Measurements from ENCODE around the gene PERM1. TPM values are rescaled to one million over a fixed set of nuclear protein-coding genes. Genes with fewer than 3 reads are reported as not detected.

PERM1 gene
- total and polyA plus RNA-seq, 9 of the 15 experiments (the other 6 are each of a cell fraction or from before 2014, with no cell fraction given) = not detected

DNA sequence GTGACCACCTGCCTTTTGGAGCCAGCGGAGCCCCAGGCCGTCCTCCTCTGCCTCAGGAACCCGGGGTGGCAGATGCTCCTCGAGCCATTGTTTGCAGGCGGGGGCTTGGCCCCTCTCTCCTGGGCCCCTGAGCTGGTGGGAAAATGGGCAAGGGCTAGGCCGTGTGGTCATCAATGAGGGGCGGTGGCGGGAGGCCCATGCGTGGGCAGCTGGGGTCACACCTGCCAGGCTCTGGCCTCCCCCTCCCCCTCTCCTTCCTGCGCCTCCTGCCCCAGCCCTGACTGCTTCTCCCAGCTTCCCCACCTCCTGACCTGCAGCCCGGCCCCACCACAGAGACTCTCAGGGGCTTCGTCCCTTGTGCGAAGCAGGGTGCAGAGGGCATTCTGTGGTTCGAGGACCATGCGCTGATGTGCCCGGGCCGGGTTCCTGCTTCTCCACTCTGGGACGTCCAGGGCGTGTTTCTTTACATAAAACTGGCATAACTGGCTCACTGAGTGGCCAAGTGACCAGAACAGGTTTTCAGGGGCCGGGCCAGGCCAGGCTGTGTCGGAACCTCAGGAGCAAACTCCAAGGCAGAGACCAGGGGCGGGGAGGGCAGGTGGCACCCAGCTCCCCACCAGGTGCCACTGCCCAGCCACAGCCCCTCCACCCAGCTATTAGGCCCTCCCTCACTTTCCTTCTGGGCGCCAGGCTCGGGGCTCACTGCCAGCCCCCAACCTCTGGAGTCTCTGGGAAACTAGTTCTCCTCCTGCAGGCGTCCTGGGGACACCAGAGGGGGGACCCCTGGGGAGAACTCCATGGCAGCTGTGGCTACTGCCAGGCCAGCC is 48.9 kb downstream of the PERM1 start:
- CTCF ChIA-PET (ENCODE audit: low intra/inter-chr PET ratio) = no interaction called here
- in situ Hi-C loops (cut with MboI) = no loop called here
- no peak for FAIRE-seq

More for the DNA sequence above, 48.9 kb downstream of the PERM1 start:
- Histone ChIP-seq H3K27me3 (ENCODE audit: control insufficient read depth in 2 of 2, insufficient read depth in 2 of 2, low read length in 2 of 2) (peaks cover 26 to 68% of the 10 kb centered on the region in 2 experiments; a peak in 4 of 5 replicates), H4K20me1 (replicated peaks; ENCODE audit: control insufficient read depth, insufficient read depth, low read length) (peaks cover 18% of the 10 kb centered on the region), H3K9ac (ENCODE audit: insufficient read depth in 1 of 2, low read depth in 2 of 2, low read length in 2 of 2) (peak overlapping the region in 1 of 2 experiments; percentile 64; a peak in 1 of 4 replicates), H3K4me2 (ENCODE audit: insufficient read depth, low read length) (no peak overlapping the region), H3K9me3 (replicated peaks; ENCODE audit: control insufficient read depth, insufficient read depth, low read depth, low read length) (no peaks in the 10 kb centered on the region), H3K79me2 (ENCODE audit: control insufficient read depth, insufficient read depth, low read length) (no peaks in the 10 kb centered on the region), H3K36me3 (ENCODE audit: control insufficient read depth, insufficient read depth, low read length) (no peaks in the 10 kb centered on the region), H2AFZ (ENCODE audit: low read depth, low read length) (no peak overlapping the region), H3K9me1 (ENCODE audit: control insufficient read depth, insufficient read depth, low read length) (no peaks in the 10 kb centered on the region), H3K4me3 (no peak overlapping the region), H3K27ac (ENCODE audit: extremely low read depth, low read depth, low read length) (no peak overlapping the region), H3K4me1 (replicated peaks in 1 of 2; ENCODE audit: control insufficient read depth in 2 of 2, insufficient read depth in 2 of 2, low read length in 2 of 2) (peaks cover 0 to 75% of the 10 kb centered on the region in 2 experiments; a peak in 4 of 5 replicates)
- POLR2A ChIA-PET = interaction anchor here (0.7 to 1.7 kb wide), 2 partner anchors 9 to 21 kb away, joined by 3 to 5 read pairs; no protein-coding TSS in a partner anchor
- DNase-seq (ENCODE audit: extremely low read depth in 1 of 4, low spot score in 3 of 4) (no peak), ATAC-seq (no peak)
- BruUV-seq (replicated peaks) = no TSS peak
- TF ChIP-seq, protein P1, sequence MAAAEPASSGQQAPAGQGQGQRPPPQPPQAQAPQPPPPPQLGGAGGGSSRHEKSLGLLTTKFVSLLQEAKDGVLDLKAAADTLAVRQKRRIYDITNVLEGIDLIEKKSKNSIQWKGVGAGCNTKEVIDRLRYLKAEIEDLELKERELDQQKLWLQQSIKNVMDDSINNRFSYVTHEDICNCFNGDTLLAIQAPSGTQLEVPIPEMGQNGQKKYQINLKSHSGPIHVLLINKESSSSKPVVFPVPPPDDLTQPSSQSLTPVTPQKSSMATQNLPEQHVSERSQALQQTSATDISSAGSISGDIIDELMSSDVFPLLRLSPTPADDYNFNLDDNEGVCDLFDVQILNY (CRISPR knock-in tag; IDR thresholded peaks at IDR 0.05) = no peak
- TF ChIP-seq, protein P2, sequence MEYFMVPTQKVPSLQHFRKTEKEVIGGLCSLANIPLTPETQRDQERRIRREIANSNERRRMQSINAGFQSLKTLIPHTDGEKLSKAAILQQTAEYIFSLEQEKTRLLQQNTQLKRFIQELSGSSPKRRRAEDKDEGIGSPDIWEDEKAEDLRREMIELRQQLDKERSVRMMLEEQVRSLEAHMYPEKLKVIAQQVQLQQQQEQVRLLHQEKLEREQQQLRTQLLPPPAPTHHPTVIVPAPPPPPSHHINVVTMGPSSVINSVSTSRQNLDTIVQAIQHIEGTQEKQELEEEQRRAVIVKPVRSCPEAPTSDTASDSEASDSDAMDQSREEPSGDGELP (CRISPR knock-in tag; IDR thresholded peaks at IDR 0.05; ENCODE audit: borderline replicate concordance) = 0 out of 2 replicates have a peak, but pooled peaks have one; percentile 11
- 19% methylated on average over 25 of the region's 25 CpGs for WGBS (ENCODE audit: insufficient coverage, low coverage, missing lambda C conversion rate)
- intact Hi-C loops (cut with micrococcal nuclease) = no loop called here

Data from K562 (cell line).